ENCODE data around the gene NELFCD.

Gene NELFCD

GRCh38 chr20:58995461-58996225 lies 14.6 kb downstream of the NELFCD start:
- no peak for DNase-seq

- DNase-seq = no peak
These were observed 15.2 kb downstream of the NELFCD start for GRCh38 chr20:58996226-58996611.

- DNase-seq = no peak
These were observed 16.2 kb downstream of the NELFCD start for GRCh38 chr20:58997141-58997770.

GRCh38 chr20:58998656-58999055 lies 17.6 kb downstream of the NELFCD start:
- no peak for DNase-seq

GRCh38 chr20:59000326-59000725 lies 19.3 kb downstream of the NELFCD start:
- no peak for DNase-seq

- DNase-seq = no peak
These were observed 20.0 kb downstream of the NELFCD start for GRCh38 chr20:59001068-59001448.

GRCh38 chr20:59001449-59002171 lies 20.6 kb downstream of the NELFCD start:
- no peak for DNase-seq

GRCh38 chr20:59002388-59002787 lies 21.3 kb downstream of the NELFCD start:
- DNase-seq = no peak

GRCh38 chr20:59002874-59003399 lies 21.9 kb downstream of the NELFCD start:
- DNase-seq = no peak

- DNase-seq = no peak
These were observed 22.9 kb downstream of the NELFCD start for GRCh38 chr20:59003836-59004492.

- DNase-seq = peak; percentile 71
These were observed 23.4 kb downstream of the NELFCD start for GRCh38 chr20:59004493-59004762.

GRCh38 chr20:59004763-59005522 lies 23.9 kb downstream of the NELFCD start:
- DNase-seq = peak; percentile 57

- DNase-seq = no peak
These were observed 24.6 kb downstream of the NELFCD start for GRCh38 chr20:59005523-59006166.

- peak; percentile 10 for DNase-seq
These were observed 25.3 kb downstream of the NELFCD start for GRCh38 chr20:59006167-59006863.

GRCh38 chr20:59006864-59007664 lies 26.0 kb downstream of the NELFCD start, which contains the start of gene CTSZ:
Gene CTSZ, minus strand, starts transcription at chr20:59007254. Its CDS starts 126 bp downstream, at chr20:59007128.
- peak; percentile 38 for DNase-seq

GRCh38 chr20:59007665-59008511 lies 26.8 kb downstream of the NELFCD start:
- DNase-seq = peak; percentile 42

- no peak for DNase-seq
These were observed 27.8 kb downstream of the NELFCD start for GRCh38 chr20:59008715-59009336.

GRCh38 chr20:59010321-59010994 lies 29.4 kb downstream of the NELFCD start:
- no peak for DNase-seq

All from CD4-positive, alpha-beta T cell treated with Interleukin-17A for 1 hour (primary cell).